Nucleus accumbens (tissue), 56 donors: ENCODE results near the gene AQP12B.
"Not testable (repeated sequence)": the region's sequence is repeated elsewhere in the genome, so short reads cannot be mapped to it uniquely, and the experiment has no call there.

Source experiments
- DNase-seq, 56 donors: peaks; one replicate each; lab custom pipeline; 2025; lab: John Stamatoyannopoulos, UW

AQP12B gene

DNA sequence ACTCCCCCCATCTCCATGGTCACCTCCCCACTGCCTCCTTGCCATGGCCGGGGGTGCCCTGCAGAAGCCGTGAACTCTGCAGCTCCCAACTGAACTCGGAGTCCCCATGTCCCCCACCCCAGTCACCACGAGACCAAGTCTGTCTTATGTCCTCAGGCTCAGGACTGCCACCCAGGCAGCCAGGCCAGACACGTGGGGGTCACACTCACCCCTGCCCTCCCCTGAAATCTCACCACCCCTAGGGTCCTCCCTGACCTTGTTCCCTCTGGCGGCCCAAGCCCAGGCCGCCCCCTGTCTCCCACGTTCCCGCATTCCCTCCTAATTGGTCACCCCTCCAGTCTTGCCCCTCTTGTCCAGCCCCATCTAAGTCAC is 19.9 kb upstream of the AQP12B start:
- no peak for DNase-seq

DNA sequence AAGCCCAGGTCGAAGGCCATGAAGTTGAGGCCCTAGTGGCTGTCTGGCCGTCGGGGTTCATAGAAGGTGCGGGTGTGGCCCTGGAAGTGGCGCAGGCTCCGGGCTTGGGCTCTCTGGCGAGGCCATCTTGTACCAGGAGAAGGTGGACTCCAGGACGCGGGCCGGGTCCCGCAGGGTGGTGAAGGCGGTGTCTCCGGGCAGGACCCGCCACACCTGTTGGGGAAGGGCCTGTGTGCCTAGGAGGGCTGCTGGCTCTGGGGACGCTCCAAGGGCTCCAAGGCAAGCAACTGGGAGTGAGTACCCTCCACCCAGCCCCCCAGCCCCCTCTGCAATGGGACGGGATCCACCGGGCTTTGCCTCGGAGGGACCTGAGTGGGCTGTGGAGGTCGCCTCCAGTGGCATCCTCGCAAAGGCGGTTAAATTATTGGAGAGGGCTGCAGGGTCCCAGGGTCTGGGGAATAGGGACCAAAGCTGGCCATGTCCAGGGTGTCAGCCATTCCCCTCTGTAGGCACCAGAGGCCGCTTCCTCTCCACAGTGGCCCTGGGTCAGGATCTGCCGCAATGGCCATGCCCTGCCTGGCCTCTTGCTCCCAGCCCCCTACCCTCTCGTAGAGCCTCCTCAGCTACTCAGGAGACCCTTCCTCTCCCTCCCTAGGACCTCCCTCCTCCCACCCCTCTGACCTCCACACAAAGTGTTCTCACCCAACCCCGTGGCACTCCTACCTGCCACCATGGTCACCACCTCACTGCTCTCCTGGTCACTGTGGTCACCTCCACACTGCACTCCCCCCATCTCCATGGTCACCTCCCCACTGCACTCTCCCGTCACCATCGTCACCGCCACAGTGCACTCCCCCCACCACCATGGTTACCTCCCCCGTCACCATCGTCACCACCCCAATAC is 19.3 kb upstream of the AQP12B start:
- no peak for DNase-seq

DNA sequence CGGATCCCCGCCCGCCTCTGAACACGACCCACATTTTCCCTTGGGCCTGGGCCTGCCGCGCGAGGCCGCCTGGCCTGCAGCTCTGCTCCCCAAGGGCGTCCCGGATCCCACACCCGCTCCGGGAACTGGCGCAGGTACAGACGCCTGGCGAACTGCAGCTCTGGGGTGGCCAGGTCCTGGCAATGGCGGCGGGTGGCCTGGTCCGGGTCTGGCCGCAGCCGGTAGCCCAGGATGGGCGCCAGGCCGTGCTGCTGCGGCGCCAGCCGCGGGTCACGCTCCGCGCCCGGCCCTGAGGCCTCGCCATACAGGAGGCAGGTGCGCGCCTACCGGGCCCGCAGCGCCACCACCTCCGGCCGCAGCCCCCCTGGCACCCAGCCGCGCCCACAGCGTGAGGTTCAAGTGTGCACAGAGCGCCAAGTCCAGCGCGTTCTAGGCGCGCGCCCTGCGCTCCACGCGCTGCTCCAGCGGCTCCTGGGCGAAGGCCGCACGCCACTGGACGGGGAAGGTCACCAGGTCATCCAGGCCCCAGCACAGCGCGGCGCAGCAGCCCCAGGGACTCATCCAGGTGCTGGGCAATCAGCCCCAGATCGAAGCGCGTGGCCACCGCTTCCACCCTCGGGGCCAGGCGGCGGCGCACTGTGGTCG is 18.5 kb upstream of the AQP12B start:
- no peak for DNase-seq

GRCh38 chr2:240700616-240701015 is 17.9 kb upstream of the AQP12B start:
- not testable (repeated sequence) for DNase-seq

DNA sequence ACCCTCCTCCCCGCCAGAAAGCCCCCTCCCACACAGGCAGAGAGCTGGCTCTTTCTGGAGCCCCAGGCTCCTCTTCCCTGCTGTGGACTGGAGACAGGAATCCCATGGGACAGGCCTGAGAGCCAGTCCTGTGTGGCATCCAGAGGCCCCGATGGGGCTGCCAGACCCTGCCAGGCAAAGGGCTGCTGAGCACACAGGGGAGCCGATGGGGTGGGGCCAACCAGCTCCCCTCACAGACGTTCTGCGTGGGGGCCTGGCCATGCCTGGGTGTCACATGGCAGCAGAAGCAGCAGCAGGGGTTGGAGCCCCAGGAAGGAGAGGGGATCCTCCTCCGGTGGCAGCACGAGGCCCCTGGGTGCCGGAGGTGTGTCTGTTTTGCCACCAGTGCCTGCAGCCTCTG is 17.1 kb upstream of the AQP12B start:
- DNase-seq: not testable (repeated sequence)

DNA sequence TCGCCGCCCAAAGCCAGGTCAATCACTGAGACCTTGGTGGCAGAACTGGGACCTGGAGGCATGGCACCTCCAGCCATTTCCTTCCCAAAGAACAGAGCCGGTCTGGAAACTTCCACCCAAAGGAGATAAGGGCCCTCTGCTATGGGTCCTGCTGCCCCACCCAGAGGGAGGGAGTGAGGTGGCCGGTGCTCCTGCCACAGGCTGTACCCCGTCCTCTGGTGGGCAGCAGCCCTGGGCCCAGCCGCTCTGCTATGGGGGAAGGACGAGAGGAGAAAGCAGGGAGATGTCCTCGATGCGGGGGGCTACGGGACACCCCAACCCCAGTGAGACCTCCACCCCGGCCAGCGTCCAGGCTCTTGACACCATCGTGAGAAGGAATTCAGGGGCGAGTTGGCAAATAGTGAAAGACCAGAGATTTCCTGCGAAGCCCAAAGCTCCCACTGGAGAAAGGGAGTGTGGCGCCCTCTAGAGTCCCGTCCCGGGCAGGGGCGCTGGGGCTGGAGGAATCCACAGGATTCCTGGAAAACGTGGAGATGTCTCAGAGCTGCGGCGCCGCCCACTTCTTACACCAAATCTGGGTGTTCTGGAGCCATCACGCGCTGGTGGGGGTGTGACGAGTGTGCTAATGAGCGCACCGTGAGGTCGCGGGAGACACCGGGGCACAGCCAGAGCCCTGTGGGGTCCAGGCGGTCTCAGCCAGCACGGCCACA is 16.3 kb upstream of the AQP12B start:
- DNase-seq: not testable (repeated sequence)

- DNase-seq: not testable (repeated sequence)
Measured at GRCh38 chr2:240696469-240696868, 13.8 kb upstream of the AQP12B start.

- DNase-seq: not testable (repeated sequence)
Measured at GRCh38 chr2:240695593-240695992, 12.9 kb upstream of the AQP12B start.

DNA sequence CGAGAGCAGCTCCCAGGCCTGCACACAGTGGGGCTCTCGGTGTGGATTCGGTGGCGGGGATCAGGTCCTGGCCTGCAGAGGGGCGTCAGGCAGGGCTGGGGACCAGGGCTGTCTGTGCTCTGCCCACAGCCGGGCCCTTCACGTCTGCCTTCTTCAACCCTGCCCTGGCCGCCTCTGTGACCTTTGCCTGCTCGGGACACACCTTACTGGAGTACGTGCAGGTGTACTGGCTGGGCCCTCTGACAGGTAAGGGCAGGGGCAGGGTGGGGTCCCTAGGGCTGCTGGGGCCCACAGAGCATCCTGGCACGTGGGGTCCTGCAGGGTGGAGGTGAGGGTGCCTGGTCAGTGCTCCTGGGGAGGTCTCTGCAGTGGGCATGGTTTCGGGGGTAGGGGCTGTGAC is 11.6 kb upstream of the AQP12B start:
- DNase-seq: not testable (repeated sequence)

- DNase-seq: not testable (repeated sequence)
Measured at GRCh38 chr2:240692583-240693561, 10.2 kb upstream of the AQP12B start.

DNA sequence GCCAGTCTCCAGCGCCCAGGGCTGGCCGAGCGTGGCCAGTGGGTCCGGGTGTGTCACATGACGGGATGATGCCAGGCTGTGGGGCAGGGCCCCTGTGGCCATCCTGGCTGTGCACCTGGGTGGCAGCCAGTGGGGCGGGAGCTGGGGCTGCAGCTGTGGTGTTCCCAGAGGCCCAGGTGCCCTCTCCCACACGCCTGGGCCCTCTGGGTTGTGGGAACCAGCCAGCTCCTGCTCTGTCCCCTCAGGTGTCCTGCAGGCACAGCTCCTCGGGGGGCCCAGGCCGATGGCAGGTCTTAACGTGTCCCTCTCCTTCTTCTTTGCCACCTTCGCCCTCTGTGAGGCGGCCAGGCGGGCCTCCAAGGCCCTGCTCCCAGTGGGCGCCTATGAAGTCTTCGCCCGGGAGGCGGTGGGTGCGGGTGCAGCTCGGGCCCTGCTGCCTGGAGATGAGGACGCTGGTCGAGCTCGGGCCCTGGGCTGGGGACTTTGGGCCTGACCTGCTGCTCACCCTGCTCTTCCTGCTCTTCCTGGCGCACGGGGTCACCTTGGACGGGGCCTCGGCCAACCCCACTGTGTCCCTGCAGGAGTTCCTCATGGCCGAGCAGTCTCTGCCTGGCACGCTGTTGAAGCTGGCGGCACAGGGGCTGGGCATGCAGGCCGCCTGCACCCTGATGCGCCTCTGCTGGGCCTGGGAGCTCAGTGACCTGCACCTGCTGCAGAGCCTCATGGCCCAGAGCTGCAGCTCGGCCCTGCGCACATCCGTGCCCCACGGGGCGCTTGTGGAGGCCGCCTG is 9.1 kb upstream of the AQP12B start, which contains the start of gene AQP12A:
Gene AQP12A, plus strand, starts transcription at position 236 of the 790 bp plus-strand sequence. Its CDS starts 48 bp downstream, at position 284.
- not testable (repeated sequence) for DNase-seq

- not testable (repeated sequence) for DNase-seq
Measured at GRCh38 chr2:240691075-240691427, 8.4 kb upstream of the AQP12B start.

GRCh38 chr2:240690421-240691074 is 7.9 kb upstream of the AQP12B start:
- not testable (repeated sequence) for DNase-seq

GRCh38 chr2:240689975-240690374 is 7.3 kb upstream of the AQP12B start:
- DNase-seq: no peak

DNA sequence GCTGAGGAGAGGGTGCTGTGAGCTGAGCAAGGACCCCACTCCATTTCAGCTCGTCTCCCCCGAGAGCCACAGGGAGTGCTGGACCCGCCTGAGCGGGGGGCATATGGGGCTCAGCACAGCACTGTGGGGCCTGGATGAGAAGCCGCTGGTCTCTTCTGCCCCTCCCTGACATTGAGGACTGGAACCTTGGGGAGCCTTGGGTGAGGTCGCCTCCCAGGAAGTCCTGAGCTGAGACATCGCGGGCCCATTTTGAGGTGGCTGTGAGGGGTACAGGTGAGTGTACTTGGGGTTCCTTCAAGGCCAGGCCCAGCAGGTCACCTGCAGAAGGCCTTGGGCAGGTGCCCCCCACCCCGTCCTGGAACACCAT is 5.9 kb upstream of the AQP12B start:
- DNase-seq: no peak

DNA sequence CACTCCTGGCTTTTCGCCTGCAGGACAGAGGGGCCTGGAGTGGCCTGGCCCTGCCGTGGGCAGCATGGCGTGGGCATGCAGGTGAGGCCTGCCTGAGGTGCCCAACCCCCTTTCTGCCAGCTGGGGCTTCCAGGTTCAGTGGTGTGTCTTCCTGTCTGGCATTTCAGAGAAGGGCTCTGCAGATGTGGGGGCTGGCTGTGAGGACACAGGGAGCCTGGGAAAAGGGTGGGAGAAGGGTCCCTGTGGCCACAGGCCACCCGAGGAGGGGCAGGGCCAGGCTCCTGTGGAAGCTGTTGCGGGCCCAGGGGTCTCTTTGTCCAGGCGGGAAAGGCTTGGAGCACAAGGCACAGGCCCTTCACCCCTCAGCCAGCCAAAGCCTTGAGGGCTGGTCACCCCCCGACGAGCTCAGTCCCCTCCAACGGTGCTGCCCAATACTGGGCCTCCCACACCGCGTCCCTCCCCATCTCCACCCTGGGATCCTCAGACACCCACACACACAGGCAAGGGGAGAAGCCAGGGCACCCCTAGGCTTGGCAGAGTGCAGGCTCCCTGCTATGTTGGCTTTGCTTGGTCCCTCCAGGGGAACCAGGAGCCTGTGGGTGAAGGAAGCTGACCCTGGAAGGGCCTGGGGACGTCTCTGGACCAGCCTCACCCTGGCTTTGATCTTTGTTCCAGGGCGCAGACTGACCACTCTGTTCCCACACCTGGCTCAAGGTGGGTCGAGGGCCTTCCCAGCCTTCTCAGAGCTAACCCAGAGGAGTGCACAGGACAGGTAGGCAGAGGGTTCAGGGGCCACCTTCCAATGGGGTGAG is 5.3 kb upstream of the AQP12B start:
- DNase-seq: no peak

GRCh38 chr2:240687045-240687740 is 4.5 kb upstream of the AQP12B start:
- DNase-seq: no peak
